GM18526 (cell line): ENCODE results near the gene MYO18B.

Source experiments
- POLR2A ChIP-seq: IDR thresholded peaks from 3 replicates; pipeline ENCODE4 v1.6.1; 2011; ENCODE audit not compliant: insufficient read length; ENCODE audit errors: extremely low read depth

The MYO18B gene

DNA sequence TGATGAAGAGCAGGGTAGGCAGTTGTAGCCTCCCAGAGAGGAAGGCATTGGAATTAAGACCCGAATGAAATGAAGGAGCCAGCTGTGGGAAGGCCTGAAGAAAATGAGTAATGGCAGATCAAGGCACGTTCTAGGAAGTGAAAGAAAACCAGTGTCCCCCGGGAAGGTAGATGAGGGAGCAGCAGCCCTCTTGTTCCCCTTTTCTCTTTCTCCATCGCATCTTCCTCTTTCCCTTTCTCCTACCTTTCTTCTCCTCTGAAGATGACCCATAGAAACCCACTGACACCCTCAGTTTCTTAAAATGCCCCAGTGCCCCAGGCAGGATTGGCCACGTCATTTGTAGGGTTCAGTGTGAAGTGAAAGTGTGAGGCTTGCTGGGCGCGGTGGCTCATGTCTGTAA, 254.7 kb downstream of the MYO18B start:
- TF ChIP-seq POLR2A = no peak

DNA sequence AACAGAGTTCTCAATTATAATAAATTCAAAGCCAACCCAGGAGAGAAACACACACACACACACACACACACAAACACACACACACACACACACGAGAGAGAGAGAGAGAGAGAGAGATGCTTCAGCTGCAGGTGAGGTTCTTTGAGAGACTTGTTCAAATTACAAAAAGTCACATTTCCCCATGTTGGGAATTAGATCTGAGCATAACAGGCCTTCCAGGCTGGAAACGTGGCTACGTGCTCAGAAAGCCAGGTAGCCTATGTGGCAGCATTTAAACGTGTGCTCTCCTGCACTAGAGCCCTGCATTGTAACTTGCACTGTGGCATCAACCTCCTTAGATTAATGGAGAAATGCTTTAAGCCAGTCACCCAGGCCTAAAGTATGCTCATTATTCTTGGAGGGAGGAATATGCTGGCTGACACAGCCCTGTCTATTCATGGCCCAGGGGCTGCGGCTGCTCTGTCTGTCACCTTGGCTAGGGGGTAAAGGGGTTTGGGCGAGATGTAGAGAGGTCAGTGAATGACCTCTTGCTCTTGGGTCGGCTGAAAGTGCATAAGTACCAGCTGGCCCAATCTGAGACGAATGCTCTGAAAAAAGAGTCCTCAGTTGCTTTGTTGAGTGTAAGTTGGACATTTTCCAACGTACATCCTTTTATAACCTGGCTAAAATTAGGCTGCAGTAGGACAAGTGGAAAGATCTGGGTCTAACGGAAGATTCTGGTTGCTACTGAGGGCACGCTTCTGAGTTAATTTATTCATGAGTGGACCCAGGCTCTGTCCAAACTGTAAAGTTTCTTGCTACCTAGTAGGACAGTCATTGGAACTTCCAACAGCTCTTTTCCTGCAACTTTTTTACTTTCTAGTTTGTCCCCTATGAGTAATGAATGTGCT, 256.1 kb downstream of the MYO18B start:
- no peak for TF ChIP-seq POLR2A

DNA sequence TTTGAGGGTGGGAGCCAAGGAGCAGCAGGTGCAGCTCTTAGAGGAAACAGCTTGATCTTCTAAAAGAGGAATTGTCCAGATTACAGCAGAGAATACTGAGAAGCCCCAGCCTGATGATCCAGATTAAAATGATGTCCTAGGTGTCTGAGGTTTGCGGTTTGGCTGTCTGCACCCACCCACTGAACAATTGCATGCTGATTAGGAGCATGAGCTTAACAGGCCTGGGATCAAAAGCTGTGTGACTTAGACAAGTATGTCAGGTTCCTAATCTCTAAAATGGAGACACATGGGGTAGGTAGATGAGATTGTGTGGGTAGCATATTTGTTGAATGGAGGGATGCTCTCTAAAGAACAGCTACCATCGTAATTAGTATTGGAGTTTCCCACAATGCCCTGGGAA, 260.5 kb downstream of the MYO18B start:
- no peak for TF ChIP-seq POLR2A

DNA sequence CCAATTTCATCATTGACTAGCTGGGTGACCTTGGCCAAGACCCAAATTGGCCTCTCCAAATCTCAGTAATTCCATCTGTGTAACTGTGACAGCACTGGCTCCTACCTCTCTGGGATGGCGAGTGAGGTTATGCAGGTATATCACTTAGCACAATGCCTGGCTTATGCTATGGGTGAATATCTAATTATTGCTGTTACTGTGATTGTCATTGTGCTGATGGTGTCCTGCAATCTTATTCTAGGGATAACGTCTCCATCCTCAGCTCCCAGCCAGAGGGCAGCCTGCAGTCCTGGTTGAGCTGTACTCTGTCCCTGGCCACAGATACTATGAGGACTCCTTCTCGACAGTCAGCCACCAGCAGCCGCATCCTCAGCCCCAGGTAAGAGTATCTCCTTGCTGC, 262.5 kb downstream of the MYO18B start:
- TF ChIP-seq POLR2A = no peak

DNA sequence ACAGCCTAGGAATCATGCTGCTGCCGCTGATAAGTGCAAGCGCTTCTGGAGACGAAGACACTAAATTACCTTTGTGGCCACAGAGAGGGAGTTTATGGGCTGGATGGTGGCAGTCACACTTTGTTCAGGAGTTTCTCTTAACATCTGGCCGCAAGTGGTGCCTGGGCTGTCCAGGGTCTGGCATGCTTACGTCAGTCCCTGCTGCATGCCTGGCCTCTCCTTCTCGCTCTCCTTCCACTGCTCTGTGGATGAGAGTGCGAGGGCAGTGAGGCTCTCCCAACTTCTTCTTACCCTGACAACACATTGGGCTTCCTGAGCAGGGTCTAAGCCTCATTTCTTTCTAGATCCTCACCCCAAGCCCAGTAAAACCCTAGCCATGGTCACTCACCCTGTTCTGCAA, 266.6 kb downstream of the MYO18B start:
- TF ChIP-seq POLR2A = no peak

DNA sequence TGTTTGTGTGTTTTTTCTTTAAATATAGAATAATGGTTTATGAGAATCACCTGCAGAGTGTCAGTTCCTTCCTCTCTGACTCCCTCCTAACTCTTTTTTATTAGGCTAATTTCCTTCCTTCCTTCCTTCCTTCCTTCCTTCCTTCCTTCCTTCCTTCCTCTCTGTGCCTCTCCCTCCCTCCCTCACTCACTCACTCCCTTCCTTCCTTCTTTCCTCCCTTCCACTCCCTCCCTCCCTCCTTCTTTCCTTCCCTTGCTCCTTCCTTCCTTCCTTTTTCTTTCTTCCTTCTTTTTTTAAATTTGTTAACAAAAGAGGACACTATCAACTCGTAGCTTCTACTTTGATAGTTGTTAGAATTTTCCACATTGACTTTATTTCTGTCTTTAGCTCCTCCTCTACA, 274.9 kb downstream of the MYO18B start:
- TF ChIP-seq POLR2A = no peak

DNA sequence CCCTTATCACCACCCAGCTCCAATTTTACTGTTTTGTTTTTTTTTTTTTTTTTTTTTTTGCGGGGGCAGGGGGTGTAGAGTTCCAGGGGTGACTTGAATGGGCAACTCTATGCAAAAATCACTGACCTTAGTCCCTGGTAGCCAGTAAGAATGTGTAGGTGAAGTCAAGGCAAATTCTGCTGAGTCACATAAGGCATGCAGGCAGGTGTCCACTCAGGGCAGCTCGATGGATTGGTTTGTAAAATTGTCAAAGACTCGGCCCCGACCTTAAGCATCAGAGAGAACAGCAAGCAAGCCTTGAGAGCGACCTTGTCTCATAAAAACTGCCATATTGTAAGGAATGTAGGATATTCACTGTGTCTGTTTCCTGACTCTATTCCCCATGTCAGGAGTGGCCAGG, 275.9 kb downstream of the MYO18B start:
- no peak for TF ChIP-seq POLR2A

DNA sequence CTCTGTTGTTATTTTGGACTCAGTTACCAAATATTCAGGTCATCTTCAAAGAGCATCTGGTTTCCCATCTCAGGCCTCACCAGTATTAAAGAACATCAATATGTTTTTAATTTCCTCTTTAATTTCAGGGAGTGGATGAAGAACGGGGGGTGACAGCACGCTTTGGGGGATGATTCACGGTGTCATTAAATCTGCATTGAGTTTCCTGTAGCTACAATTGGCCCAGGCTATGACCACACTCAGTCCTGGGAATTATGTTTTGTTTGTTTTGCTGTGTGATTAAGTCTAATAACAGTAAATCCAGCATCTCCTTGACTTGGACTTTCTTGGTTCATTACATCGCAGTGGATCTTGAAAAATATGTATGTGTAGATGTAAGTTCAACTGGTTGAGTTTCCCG, 277.6 kb downstream of the MYO18B start:
- TF ChIP-seq POLR2A = no peak

DNA sequence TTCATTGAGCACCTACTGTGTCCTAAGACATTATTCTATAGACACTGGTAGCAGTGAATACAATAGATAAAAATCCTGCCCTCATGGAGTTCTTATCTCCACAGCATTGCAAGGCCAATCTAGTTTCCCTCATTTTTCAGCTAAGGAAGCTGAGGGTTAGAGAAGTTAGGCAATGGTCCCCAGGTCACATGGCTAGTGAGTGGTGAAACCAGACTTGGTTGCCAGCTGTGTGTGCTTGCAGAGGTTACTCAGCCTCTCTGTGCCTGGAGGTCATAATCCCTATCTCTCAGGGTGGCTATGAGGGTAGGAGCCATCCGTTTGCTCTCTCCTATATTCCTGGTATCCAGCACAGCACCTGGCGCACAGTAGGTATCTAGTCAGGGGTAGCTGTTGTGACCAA, 279.5 kb downstream of the MYO18B start:
- TF ChIP-seq POLR2A = no peak

DNA sequence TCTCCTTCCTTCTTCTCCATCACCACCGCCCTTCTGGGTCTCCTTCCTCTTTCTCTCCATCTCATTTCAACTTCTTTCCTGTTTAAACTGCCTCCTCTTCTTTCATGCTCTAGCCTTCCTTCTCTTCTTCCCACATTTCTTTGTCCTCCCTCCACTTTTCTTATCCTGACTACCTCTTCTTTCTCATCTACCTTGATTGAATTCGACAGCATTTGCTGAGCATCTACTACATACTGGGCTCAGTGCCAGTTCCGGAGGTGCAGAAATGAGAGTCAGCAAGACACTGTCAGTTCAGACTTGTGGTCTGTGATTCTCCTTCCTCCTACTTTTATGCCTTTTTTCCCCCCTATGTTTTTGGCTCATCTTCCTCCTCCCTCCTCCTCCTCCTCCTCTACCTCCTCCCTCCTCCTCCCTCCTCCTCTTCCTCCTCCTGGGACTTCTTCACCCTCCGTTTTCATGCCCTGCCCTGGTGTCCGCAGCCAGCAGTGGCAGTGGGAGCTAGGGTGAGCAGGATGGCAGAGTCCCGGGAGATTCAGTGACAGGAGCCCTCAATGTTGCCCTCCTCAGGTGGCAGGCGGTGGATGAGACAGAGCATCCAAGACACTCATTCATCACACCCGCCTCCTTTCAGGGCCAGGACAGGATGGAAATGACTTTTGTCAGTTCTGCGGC, 281.3 kb downstream of the MYO18B start:
- TF ChIP-seq POLR2A = no peak

DNA sequence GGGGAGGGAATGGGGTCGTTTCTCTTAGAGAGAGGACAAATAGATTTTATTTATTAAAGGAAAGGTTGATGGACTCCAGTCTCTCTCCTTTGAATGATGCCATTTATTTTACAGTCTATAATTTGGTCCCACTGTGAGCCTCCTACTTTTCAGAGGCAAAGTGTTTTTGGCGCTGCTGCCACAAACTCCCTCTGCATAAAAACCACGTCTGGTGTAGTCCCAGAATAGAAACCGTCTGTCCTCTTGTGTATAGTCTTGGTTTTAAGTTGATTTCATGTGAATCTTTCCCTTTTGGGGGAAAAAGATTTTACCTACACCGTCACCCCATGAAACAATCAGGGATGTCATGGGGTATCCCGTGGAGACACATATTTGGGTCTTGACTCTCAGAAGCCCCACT, 283.6 kb downstream of the MYO18B start:
- TF ChIP-seq POLR2A = no peak

DNA sequence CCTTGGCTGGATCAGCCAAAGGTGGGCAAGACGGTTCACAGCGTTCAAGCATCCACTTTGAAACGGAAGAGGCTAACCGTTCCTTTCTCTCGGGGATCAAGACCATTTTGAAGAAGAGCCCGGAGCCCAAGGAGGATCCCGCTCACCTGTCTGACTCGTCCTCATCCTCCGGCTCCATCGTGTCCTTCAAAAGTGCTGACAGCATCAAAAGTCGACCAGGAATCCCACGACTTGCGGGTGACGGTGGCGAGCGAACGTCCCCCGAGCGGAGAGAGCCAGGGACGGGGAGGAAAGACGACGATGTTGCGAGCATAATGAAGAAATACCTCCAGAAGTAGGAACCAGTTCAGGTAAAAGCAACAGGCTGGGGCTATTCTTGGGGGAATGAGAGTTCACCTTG, 285.4 kb downstream of the MYO18B start:
- no peak for TF ChIP-seq POLR2A

DNA sequence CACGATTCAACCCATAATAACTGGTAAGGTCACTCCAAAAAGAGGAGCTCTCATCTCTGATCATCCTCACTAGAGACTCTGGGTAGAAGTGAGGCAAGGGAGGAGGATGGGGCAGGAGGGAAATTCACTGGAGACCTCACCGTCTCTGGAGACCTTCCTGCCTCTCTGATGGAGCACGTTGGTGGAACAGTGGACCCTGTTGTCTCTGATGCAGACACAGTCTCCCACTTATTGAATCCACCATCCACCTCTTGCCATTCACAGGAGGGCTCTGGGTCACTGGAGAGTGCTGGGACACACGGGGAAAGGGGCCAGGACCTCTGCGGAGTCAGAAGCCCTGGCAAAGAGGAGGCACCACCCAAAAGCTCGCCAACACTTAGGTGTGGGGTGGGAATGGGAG, 289.7 kb downstream of the MYO18B start:
- no peak for TF ChIP-seq POLR2A

DNA sequence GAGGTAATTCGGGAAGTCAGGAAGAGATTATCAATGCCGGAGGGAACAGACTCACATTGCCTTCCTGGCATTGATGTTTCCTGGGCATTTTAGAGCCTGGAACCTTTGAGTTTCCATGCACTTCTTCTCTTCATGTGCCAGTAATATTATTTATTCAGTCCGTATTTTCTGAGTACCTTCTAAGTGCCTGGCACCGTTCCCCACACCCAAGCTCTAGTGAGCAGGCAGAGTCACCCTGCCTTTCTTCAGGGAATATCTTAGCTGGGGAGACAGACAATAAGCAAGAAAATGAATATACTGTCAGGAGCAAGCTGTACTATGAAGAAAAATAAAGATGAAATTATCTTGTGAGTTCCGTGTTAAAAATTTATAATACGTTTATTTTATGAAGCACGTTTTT, 291.1 kb downstream of the MYO18B start:
- TF ChIP-seq POLR2A = no peak

DNA sequence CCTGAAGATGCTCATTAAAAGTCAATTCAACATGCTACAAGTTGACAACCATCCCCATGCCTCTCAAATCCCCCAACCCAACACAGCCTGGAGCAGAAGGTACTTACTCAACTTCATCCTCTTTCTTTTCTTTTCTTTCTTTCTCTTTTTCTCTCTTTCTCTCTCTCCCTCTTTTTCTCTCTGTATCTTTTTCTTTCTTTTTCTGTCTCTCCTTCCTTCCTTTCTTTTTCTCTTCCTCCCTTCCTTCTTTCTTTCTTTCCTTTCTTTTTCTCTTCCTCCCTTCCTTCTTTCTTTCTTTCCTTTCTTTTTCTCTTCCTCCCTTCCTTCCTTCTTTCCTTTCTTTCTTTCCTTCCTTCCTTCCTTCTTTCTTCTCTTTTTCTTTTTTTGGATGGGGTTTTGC, 291.6 kb downstream of the MYO18B start:
- TF ChIP-seq POLR2A = no peak

DNA sequence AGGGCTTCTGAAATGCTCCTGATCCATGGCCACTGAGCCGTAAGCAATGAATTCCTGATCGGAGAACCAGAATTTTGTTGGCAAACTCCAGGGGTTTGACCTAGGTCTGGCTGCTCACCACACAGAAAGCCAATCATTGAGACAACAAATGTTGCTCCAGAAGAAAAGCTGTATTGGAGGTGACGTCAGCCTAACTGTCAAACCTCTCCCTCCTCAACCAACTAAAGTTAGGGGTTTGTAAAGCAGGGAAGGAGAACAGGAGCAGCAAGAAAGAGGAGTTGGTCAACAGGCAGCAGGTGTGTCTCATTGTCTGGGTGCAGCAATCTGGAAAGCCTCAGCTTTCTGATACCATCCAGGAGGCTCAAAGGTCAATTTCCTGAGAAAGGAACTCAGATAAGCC, 293.5 kb downstream of the MYO18B start:
- TF ChIP-seq POLR2A = no peak

DNA sequence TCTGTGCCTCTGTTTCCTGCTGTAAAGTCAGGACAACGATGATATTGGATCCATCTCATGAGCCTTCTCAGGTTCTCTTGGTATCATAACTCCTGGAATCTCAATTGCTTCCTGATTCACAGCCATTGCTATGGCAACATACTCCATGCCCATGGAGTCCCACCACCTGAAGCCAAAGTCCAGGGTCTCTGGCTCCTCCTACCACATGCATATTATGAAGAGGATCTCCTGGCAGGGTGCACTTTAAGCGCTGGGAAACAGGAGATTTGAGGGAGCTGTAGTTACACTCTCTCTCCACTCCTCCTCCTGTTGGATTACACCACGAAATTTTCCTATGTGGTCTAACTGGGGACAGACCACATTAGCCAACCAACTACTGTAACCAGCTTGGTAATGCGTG, 296.4 kb downstream of the MYO18B start:
- TF ChIP-seq POLR2A = no peak
